Mesendoderm (in vitro differentiated cells): Measurements from ENCODE around the gene PPP2R2C.

Source experiments
- DNase-seq: peaks from one replicate; pipeline ENCODE4 v3.0.0; 2013
- H2AK5ac ChIP-seq: 2 replicates; pipeline ENCODE4 v1.6.1; 2013; ENCODE audit warnings: low read length, inconsistent platforms
- H2BK120ac ChIP-seq: 2 replicates; pipeline ENCODE4 v1.6.1; 2013; ENCODE audit warnings: low read depth, mild to moderate bottlenecking, low read length, moderate library complexity, mixed read lengths
- H2BK15ac ChIP-seq: replicated peaks from 2 replicates; pipeline ENCODE4 v1.6.1; 2013; ENCODE audit warnings: low read depth, mild to moderate bottlenecking, moderate library complexity
- H2BK5ac ChIP-seq: 2 replicates; pipeline ENCODE4 v1.6.1; 2013; ENCODE audit warnings: low read length, inconsistent platforms
- H3K18ac ChIP-seq: 2 replicates; pipeline ENCODE4 v1.6.1; 2013; ENCODE audit warnings: mild to moderate bottlenecking, low read length, mixed read lengths
- H3K23ac ChIP-seq: one replicate; pipeline ENCODE4 v1.6.1; 2013; ENCODE audit warnings: low read length
- H3K27ac ChIP-seq: 2 replicates; pipeline ENCODE4 v1.5.1; 2013; ENCODE audit warnings: low read depth, mild to moderate bottlenecking, inconsistent platforms, low read length, moderate library complexity
- H3K27me3 ChIP-seq: 2 replicates; pipeline ENCODE4 v1.6.1; 2013; ENCODE audit warnings: low read length, control low read depth, mild to moderate bottlenecking, inconsistent platforms; ENCODE audit not compliant: insufficient read depth, poor library complexity
- H3K36me3 ChIP-seq: 2 replicates; pipeline ENCODE4 v1.6.1; 2013; ENCODE audit warnings: low read length, inconsistent platforms; ENCODE audit not compliant: control insufficient read depth, insufficient read depth
- H3K4ac ChIP-seq: one replicate; pipeline ENCODE4 v1.6.1; 2013; ENCODE audit warnings: low read depth, mild to moderate bottlenecking, low read length, moderate library complexity
- H3K4me1 ChIP-seq: 2 replicates; pipeline ENCODE4 v1.6.1; 2013; ENCODE audit warnings: low read depth, low read length, inconsistent platforms; ENCODE audit not compliant: control insufficient read depth
- H3K4me2 ChIP-seq: 2 replicates; pipeline ENCODE4 v1.6.1; 2013; ENCODE audit warnings: low read length
- H3K4me3 ChIP-seq: 2 replicates; pipeline ENCODE4 v1.5.1; 2013; ENCODE audit warnings: mild to moderate bottlenecking, low read length
- H3K56ac ChIP-seq: one replicate; pipeline ENCODE4 v1.6.1; 2013; ENCODE audit warnings: low read length
- H3K79me1 ChIP-seq: 2 replicates; pipeline ENCODE4 v1.6.1; 2013; ENCODE audit warnings: low read length, inconsistent platforms
- H3K79me2 ChIP-seq: 2 replicates; pipeline ENCODE4 v1.6.1; 2013; ENCODE audit warnings: mild to moderate bottlenecking, low read length; ENCODE audit not compliant: control insufficient read depth, insufficient read depth
- H3K9ac ChIP-seq: 2 replicates; pipeline ENCODE4 v1.6.1; 2013; ENCODE audit warnings: low read length, inconsistent platforms
- H4K5ac ChIP-seq: one replicate; pipeline ENCODE4 v1.6.1; 2013; ENCODE audit warnings: low read length
- H4K8ac ChIP-seq: one replicate; pipeline ENCODE4 v1.6.1; 2013; ENCODE audit warnings: low read depth, mild to moderate bottlenecking, control low read depth, low read length, moderate library complexity
- WGBS: extraction: QIAGEN DNeasy Blood & Tissue Kit; methylation state at CpG from one replicate; pipeline ENCODE4 v1.1.7; 2013; ENCODE audit warnings: low lambda C conversion rate, missing lambda C conversion rate; ENCODE audit not compliant: insufficient coverage; ENCODE audit errors: extremely low coverage; 5-methylcytosine and 5-hydroxymethylcytosine counted together

Gene PPP2R2C

DNA sequence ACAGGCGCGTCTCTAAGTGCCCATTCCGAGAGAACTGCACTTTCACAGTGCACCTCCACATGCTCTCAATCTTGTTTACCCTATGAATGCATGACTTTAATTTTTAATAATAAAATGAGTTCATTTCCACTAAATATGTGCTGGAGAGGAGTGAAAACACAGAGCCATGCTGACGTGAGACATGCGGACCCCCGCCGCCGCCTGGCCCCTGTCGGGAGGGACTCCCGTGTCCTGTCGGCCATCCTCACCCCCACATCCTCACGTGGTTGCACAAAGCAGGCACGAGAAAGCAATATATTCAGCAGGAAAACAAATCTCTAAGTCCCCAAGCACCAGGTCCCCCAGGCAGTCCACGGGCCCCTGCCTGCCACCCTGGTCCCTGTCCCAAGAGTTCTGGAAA is 23.1 kb downstream of the PPP2R2C start:
- Histone ChIP-seq H2AK5ac (no peak overlapping the region), H3K23ac (no peak overlapping the region), H3K27ac (no peak overlapping the region), H3K79me2 (no peaks in the 10 kb centered on the region), H2BK5ac (no peak overlapping the region), H2BK15ac (no peak overlapping the region), H4K8ac (no peak overlapping the region), H3K4me2 (no peak overlapping the region), H3K4me3 (no peak overlapping the region), H3K56ac (no peak overlapping the region), H3K27me3 (no peaks in the 10 kb centered on the region), H3K4me1 (no peaks in the 10 kb centered on the region), H3K9ac (no peak overlapping the region), H3K79me1 (peaks cover 3% of the 10 kb centered on the region), H3K36me3 (no peaks in the 10 kb centered on the region), H2BK120ac (no peak overlapping the region), H3K4ac (no peak overlapping the region), H3K18ac (no peak overlapping the region), H4K5ac (no peak overlapping the region)
- no CpG with 5 or more reads among the region's 14 CpGs for WGBS
- DNase-seq = no peak

DNA sequence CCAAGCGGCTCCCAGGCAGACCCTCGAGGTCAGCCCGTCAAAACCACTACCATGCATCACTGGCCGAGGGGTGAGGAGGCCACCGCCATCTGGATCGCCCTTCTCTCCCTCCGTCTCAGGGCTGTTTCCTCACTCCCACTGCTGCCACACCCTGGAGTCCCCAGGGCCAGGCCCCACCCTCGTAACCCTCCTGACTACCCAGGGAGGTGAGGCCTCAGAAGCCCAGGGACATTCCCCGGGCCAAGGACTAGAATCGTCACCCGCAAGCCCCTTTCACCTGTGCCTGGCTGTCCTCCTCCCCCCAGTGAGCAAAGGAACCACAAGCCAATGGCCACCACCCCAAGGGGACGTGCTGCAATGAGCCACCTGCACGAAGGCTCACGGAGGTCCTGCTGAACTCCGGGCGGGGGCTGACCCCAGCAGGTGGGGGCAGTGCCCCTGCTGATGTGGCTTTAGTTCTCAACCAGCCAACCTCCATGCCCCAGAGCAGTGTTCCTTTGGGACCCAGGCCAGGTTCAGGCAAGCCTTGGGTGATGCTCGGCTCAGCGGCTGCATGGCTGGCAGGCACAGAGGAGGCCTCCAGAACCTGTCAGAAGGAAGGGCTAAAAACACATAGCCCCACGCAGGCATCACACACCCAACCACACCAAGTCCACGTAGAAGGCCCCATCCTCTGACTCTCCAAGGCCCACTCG is 23.8 kb downstream of the PPP2R2C start:
- H3K36me3 ChIP-seq = no peaks in the 10 kb centered on the region
- H4K8ac ChIP-seq = no peak overlapping the region
- no peaks in the 10 kb centered on the region for H3K4me1 ChIP-seq
- no peak overlapping the region for H2BK15ac ChIP-seq
- H3K56ac ChIP-seq = no peak overlapping the region
- WGBS = no CpG with 5 or more reads among the region's 21 CpGs
- no peak overlapping the region for H3K23ac ChIP-seq
- no peak overlapping the region for H2BK120ac ChIP-seq
- no peak overlapping the region for H3K18ac ChIP-seq
- no peak overlapping the region for H3K4me3 ChIP-seq
- H3K27me3 ChIP-seq = no peaks in the 10 kb centered on the region
- no peak overlapping the region for H4K5ac ChIP-seq
- no peak overlapping the region for H3K9ac ChIP-seq
- H2AK5ac ChIP-seq = no peak overlapping the region
- no peak for DNase-seq
- no peak overlapping the region for H3K4me2 ChIP-seq
- H3K79me1 ChIP-seq = peaks cover 3% of the 10 kb centered on the region
- no peaks in the 10 kb centered on the region for H3K79me2 ChIP-seq
- H2BK5ac ChIP-seq = no peak overlapping the region
- H3K27ac ChIP-seq = no peak overlapping the region
- H3K4ac ChIP-seq = no peak overlapping the region

DNA sequence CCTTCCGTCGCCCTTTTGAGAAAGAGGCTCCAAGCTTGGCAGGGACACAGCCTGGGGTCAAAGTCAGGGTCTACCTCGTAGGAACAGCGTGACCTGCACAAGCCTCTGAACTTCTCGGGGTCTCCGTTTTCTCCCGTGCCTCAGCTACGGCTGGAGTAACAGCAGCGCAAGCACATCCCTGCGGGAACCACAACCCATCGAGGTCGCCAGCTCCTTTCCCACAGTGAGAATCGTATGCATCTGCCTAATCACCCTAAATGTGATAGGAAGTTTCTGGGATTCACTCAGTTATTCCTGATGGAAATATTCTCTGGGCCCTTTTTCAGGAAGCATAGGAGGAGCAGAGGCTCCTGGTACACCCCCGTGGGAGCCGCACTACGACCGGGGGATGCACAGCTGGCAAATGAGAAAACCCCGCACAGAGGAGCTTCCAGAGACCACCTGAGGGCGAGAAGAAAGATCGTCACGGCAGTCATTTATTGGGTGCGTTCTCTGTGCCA is 24.7 kb downstream of the PPP2R2C start:
- Histone ChIP-seq H2BK5ac (no peak overlapping the region), H3K23ac (no peak overlapping the region), H2BK15ac (no peak overlapping the region), H3K56ac (no peak overlapping the region), H4K8ac (no peak overlapping the region), H3K79me2 (no peaks in the 10 kb centered on the region), H3K4me1 (no peaks in the 10 kb centered on the region), H3K9ac (no peak overlapping the region), H2BK120ac (no peak overlapping the region), H3K18ac (no peak overlapping the region), H4K5ac (no peak overlapping the region), H3K27me3 (no peaks in the 10 kb centered on the region), H3K36me3 (no peaks in the 10 kb centered on the region), H3K27ac (no peak overlapping the region), H3K4ac (no peak overlapping the region), H3K4me3 (no peak overlapping the region), H3K79me1 (peaks cover 3% of the 10 kb centered on the region), H2AK5ac (no peak overlapping the region), H3K4me2 (no peak overlapping the region)
- no peak for DNase-seq
- WGBS = no CpG with 5 or more reads among the region's 22 CpGs

DNA sequence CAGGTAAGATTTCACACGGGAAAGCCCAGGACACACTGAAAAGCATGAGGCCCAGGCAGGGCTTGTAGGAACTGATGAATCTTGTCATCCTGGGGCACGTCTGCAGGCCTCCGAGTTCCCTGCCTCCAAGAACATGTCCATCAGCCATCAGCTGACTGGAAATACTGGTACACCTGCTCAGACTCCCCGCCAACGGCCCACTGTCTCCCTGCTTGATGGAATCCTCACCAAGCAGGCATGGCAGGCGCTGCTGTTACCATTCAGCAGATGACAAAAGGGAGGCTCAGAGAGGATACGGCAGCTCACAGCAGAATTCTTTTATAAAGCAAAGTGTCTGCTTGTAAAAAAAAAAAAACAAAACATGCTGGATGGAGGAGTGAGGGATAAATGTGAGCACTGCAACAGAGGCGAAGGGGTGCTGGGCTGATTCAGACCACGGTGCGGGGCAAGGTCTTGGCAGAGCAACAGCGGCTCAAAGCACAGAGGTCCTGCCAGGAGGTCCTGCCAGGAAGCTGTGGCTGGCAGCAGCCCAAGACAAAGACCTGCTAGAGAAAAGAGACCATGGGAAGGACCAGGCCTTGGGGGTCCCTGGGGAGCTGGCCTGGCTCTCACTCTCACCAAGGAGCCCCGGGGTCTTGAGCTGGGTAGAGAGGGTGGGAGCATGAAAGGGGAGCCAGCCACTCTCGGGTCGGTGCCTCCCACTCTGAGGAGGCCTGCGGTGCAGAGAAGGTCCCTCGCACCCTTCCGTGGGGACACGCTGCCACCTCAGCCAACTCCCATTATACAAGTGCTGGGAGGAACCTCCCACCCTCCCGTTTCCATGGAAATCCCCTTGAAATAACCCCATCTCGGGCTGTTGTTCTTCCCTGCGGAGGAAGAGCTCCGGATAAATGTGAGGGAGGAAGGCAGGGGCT is 25.6 kb downstream of the PPP2R2C start:
- Histone ChIP-seq H4K5ac (no peak overlapping the region), H3K79me2 (no peaks in the 10 kb centered on the region), H3K4me2 (no peak overlapping the region), H3K27ac (no peak overlapping the region), H3K23ac (no peak overlapping the region), H3K4me3 (no peak overlapping the region), H2AK5ac (no peak overlapping the region), H4K8ac (no peak overlapping the region), H2BK5ac (no peak overlapping the region), H3K4me1 (no peaks in the 10 kb centered on the region), H3K18ac (no peak overlapping the region), H3K36me3 (no peaks in the 10 kb centered on the region), H2BK120ac (no peak overlapping the region), H3K9ac (no peak overlapping the region), H3K4ac (no peak overlapping the region), H3K56ac (no peak overlapping the region), H2BK15ac (no peak overlapping the region), H3K79me1 (peaks cover 3% of the 10 kb centered on the region), H3K27me3 (no peaks in the 10 kb centered on the region)
- no CpG with 5 or more reads among the region's 22 CpGs for WGBS
- DNase-seq = no peak

DNA sequence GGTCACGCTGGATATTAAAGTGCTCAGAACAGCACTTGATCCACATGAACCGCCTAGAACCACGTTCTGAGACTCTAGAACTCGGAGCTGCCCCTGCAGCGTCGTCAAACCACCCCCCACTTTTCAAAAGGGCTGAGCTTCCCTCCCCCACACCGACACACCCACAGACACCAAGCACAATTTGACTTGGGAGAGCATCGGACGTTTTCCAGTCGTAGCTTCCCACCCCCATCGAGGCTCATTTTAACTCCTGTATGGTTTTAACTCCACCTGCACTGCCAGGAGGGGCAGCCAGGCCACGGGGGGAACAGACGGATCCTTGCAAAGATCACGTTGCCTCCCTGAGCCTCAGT is 26.3 kb downstream of the PPP2R2C start:
- H3K27ac ChIP-seq = no peak overlapping the region
- no peak overlapping the region for H2AK5ac ChIP-seq
- no peak overlapping the region for H4K5ac ChIP-seq
- H3K4me3 ChIP-seq = no peak overlapping the region
- no peak overlapping the region for H4K8ac ChIP-seq
- H2BK15ac ChIP-seq = no peak overlapping the region
- H3K4me1 ChIP-seq = no peaks in the 10 kb centered on the region
- H3K27me3 ChIP-seq = no peaks in the 10 kb centered on the region
- no peak overlapping the region for H3K9ac ChIP-seq
- DNase-seq = no peak
- no peak overlapping the region for H3K18ac ChIP-seq
- no peak overlapping the region for H2BK5ac ChIP-seq
- no peak overlapping the region for H3K4ac ChIP-seq
- H3K56ac ChIP-seq = no peak overlapping the region
- no CpG with 5 or more reads among the region's 14 CpGs for WGBS
- H3K36me3 ChIP-seq = no peaks in the 10 kb centered on the region
- no peak overlapping the region for H3K4me2 ChIP-seq
- peaks cover 3% of the 10 kb centered on the region for H3K79me1 ChIP-seq
- no peaks in the 10 kb centered on the region for H3K79me2 ChIP-seq
- H3K23ac ChIP-seq = no peak overlapping the region
- no peak overlapping the region for H2BK120ac ChIP-seq
